HepG2 (cell line): ENCODE measurements around the gene SUCLG2. TPM values are rescaled to one million over a fixed set of nuclear protein-coding genes. Genes with fewer than 3 reads are reported as not detected.
A peak's percentile ranks its signal among the peaks of the same experiment; 100 is the strongest.

ENCODE experiments used
- AHDC1 ChIP-seq: sonication (generic); formaldehyde crosslinking; IDR thresholded peaks from 2 replicates; pipeline ENCODE4 v1.5.1; 2020; ENCODE audit warnings: mild to moderate bottlenecking, missing genetic modification reagents, borderline replicate concordance
- HHEX ChIP-seq: IDR thresholded peaks from 2 replicates; pipeline ENCODE4 v1.6.1; 2016; ENCODE audit warnings: control low read depth
- HNF4G ChIP-seq, 2 experiments: sonication (generic) in 1 of 2; formaldehyde crosslinking in 1 of 2; IDR thresholded peaks; 2 replicates each; pipeline versions ENCODE4 v1.4.0 to v1.6.1; 2011 to 2020; ENCODE audit warnings: borderline replicate concordance in 2 of 2, low read depth in 2 of 2, mild to moderate bottlenecking in 2 of 2, low read length in 1 of 2, missing genetic modification reagents in 1 of 2, moderate library complexity in 1 of 2
- MIER2 ChIP-seq: IDR thresholded peaks from 2 replicates; pipeline ENCODE4 v1.6.1; 2016; ENCODE audit warnings: missing biosample characterization, missing genetic modification reagents
- PAX8 ChIP-seq: sonication (generic); formaldehyde crosslinking; IDR thresholded peaks from 2 replicates; pipeline ENCODE4 v1.8.0; 2022; ENCODE audit warnings: mild to moderate bottlenecking, missing genetic modification reagents, borderline replicate concordance
- RARG ChIP-seq: sonication (generic); formaldehyde crosslinking; IDR thresholded peaks from 2 replicates; pipeline ENCODE4 v1.4.0; 2020; ENCODE audit warnings: low read depth, mild to moderate bottlenecking, missing genetic modification reagents
- SP4 ChIP-seq: sonication (generic); formaldehyde crosslinking; IDR thresholded peaks from 2 replicates; pipeline ENCODE4 v1.8.1; 2023; ENCODE audit warnings: mild to moderate bottlenecking, missing genetic modification reagents
- ZBED4 ChIP-seq: sonication (generic); formaldehyde crosslinking; IDR thresholded peaks from 2 replicates; pipeline ENCODE4 v1.4.0; 2020; ENCODE audit warnings: missing genetic modification reagents, borderline replicate concordance
- ZBTB7A ChIP-seq: sonication (generic); formaldehyde crosslinking; IDR thresholded peaks from 2 replicates; pipeline ENCODE4 v1.8.0; 2022; ENCODE audit warnings: mild to moderate bottlenecking, missing genetic modification reagents
- ZHX2 ChIP-seq, 2 experiments: sonication (generic) in 1 of 2; formaldehyde crosslinking in 1 of 2; IDR thresholded peaks; 2 replicates each; pipeline versions ENCODE4 v1.6.1 to v1.9.0; 2014 to 2022; ENCODE audit warnings: antibody characterized with exemption in 1 of 2, borderline replicate concordance in 1 of 2, inconsistent platforms in 1 of 2, low read depth in 1 of 2, missing genetic modification reagents in 1 of 2
- ZNF607 ChIP-seq: sonication (generic); formaldehyde crosslinking; IDR thresholded peaks from 2 replicates; pipeline ENCODE4 v1.5.1; 2020; ENCODE audit warnings: missing genetic modification reagents, mild to moderate bottlenecking, borderline replicate concordance
- polyA plus RNA-seq, 8 experiments: library from polyadenylated mRNA; depleted of rRNA in 3 of 8; stranded (reverse) in 7 of 8; unstranded in 1 of 8; fragments of >200 nt; fragmentation: Illumina TruSeq in 4 of 8; extraction: Trizol in 4 of 8; gene quantifications; 2 replicates each; pipeline versions ENCODE4 v1.2.1 to v1.2.3, GENCODE V29; 2011 to 2016; ENCODE audit warnings: low read depth in 4 of 8, missing spikeins in 1 of 8, mixed read lengths in 1 of 8; ENCODE audit not compliant: insufficient read depth in 1 of 8
- total RNA-seq, 5 experiments: library from RNA; depleted of rRNA; stranded (reverse); fragments of >200 nt; fragmentation: Illumina TruSeq; extraction: Trizol; gene quantifications; 2 replicates each; pipeline ENCODE4 v1.2.3, GENCODE V29; 2016; ENCODE audit warnings: low read depth in 1 of 5

The SUCLG2 gene
- total and polyA plus RNA-seq, 2 of the 13 experiments (the other 11 are each of a cell fraction or from before 2014, with no cell fraction given): 21.4 to 64.9 TPM

GRCh38 chr3:67540198-67540894 is 114.1 kb downstream of the SUCLG2 start (continued):
- TF ChIP-seq HNF4G (IDR thresholded peaks at IDR 0.05; ENCODE audit: borderline replicate concordance, low read depth, low read length) (peak; percentile 79), HNF4G (CRISPR knock-in tag; IDR thresholded peaks at IDR 0.05; ENCODE audit: borderline replicate concordance, low read depth) (no peak), MIER2 (CRISPR knock-in tag) (no peak), ZBED4 (CRISPR knock-in tag) (no peak), HHEX (CRISPR knock-in tag) (no peak), RARG (no peak), ZHX2 (IDR thresholded peaks at IDR 0.05; ENCODE audit: low read depth) (no peak), ZHX2 (CRISPR knock-in tag; IDR thresholded peaks at IDR 0.05; ENCODE audit: borderline replicate concordance) (no peak), SP4 (CRISPR knock-in tag) (no peak), AHDC1 (CRISPR knock-in tag) (no peak; the same call in 1 of the 2 replicates), ZNF607 (CRISPR knock-in tag) (no peak), PAX8 (no peak), ZBTB7A (CRISPR knock-in tag) (no peak)
